H54 (cell line): ENCODE data around the gene RIMS3.
"Not testable (repeated sequence)": the region's sequence is repeated elsewhere in the genome, so short reads cannot be mapped to it uniquely, and the experiment has no call there.

Source experiments
- DNase-seq: peaks from one replicate; pipeline ENCODE4 v3.0.0; 2011; ENCODE audit warnings: low spot score, mixed read lengths; ENCODE audit not compliant: insufficient read length
- FAIRE-seq: peaks from 3 replicates; lab custom pipeline; 2011; peaks lifted over from hg19 to GRCh38; lab: Jason Lieb, UNC
- POLR2A ChIP-seq: IDR thresholded peaks from 2 replicates; pipeline ENCODE4 v1.6.1; 2011; ENCODE audit warnings: low read depth, mild to moderate bottlenecking, low read length

Gene RIMS3

DNA sequence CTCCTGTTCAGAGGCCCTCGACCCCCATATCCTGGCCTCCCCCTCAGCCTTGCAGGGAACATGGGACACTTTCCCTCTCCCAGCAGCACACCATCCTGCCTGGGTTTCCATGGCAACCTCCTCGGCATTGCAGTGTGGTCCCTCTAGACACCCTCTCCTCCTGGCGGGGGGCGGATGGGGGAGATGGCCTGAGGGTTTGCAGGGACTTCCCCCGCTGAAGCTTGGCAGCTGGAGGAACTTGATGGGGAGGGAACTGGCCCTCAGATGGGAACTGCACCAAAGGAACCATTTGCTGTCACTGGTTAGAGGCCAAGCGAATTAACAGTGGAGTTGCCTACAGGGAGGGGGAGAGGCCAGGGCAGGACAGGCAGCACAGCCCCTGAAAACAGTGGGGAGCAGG, 28.7 kb downstream of the RIMS3 start:
- TF ChIP-seq POLR2A = no peak
- FAIRE-seq = no peak

DNA sequence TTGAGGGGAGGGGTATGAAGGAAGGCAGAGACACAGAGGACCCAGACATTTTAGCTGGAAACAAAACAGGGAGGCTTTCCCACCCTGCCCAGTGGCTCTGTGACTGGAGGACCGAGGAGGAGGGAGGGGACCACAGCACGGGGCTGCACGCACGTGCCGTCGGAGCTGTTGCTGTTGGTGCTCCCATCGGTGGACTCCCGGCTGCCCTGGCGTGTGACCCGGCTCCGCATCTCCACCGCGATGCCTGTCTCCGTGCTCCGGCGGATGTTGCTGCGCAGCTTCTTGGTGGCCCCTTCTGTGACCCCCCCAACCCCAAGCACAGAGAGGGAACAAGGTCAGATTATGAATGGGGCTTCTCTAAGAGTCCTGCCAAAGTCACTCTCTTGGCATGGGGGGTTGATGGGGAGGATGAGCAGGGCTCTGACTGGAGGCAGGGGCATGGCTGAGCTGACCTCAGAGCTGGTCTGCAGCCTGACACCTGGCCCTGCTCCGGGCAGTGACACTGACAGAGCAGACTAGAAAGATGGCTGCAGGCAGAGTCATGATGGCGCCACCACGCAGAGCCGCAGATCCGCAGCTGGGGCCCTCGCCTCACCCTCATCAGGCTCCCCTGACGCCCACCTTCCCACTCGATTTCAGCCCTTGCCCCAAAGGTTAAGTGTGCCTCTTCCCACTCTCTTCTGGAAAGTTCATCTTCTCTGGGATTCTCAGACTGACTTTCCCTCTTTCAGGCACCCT, 29.6 kb downstream of the RIMS3 start:
- TF ChIP-seq POLR2A = no peak
- DNase-seq = no peak
- no peak for FAIRE-seq

More for the DNA sequence above, 28.7 kb downstream of the RIMS3 start:
- DNase-seq = no peak

DNA sequence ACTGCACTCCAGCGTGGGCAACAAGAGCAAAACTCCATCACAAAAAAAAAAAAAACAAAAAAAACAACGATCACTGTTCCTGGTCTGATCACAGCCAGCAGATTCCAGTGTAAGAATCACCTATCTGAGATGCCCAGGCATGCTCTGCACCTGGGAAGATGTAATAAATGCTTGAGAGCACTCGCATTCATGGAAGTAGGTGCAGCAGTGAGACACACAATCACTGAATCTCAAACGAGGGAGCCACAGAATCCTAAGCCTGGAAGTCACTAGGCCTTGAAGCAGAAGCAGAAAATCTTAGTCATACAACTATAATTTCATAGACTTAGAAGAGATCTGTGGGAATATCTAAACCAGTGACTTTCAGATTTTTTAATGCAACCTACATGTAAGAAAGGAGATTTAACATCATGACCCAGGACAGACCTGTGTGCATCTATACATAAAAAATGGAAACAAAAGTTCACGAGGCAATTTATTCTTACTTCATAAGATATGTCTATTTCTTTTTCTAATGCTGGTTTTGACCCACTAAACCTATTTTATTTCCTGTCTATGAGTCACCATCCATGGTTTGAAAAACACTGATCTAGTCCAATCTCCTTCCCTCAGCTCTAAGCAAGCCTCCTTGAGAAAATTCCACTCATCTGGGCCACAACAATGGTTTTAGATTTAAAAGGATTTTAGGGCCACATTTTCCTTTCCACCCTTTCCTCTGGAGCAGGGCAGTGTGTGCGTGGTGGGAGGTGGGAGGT, 30.4 kb downstream of the RIMS3 start:
- TF ChIP-seq POLR2A = no peak
- DNase-seq (no peak), FAIRE-seq (no peak)

DNA sequence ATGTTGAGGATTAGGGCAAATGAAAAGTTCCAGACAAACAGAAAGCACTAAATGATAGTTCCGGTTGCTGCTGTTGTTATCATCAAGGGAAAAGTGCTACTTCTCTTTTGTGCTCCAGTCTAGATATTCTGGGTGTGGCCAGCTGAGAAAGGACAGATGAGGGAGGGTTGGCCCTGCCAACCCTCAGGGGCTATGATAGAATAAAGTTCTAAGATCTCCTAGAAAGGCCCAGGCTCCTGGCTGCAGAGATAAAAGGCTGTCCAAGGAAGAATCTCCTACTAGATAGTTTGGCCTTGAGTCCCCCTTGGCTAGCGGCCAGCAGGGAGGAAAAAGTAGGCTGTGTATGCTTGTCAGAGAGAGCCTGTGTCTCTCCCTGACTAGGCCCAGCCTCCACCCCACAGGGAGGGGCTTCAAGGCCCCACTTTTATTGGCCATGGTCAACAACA, 31.5 kb downstream of the RIMS3 start:
- TF ChIP-seq POLR2A = no peak
- DNase-seq (no peak), FAIRE-seq (no peak)

DNA sequence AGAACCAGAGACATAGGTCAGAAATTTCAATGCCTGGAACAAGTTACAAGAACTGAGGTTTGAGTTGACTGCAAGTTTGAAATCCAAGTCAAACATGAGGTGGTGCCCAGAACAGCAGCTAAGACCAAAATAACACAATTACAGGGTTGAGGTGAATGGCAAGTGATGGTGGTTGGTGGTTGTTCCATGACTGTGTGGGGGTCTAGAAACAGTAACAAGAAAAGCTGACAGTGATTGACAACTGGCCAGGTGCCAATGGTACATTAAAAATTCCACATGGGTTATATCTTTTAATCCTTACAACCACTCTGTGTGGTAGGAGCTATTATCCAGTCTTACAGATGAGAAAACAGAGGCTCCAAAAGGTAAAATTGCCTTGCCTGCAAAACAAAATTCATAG, 32.0 kb downstream of the RIMS3 start:
- no peak for DNase-seq
- no peak for FAIRE-seq
- no peak for TF ChIP-seq POLR2A

DNA sequence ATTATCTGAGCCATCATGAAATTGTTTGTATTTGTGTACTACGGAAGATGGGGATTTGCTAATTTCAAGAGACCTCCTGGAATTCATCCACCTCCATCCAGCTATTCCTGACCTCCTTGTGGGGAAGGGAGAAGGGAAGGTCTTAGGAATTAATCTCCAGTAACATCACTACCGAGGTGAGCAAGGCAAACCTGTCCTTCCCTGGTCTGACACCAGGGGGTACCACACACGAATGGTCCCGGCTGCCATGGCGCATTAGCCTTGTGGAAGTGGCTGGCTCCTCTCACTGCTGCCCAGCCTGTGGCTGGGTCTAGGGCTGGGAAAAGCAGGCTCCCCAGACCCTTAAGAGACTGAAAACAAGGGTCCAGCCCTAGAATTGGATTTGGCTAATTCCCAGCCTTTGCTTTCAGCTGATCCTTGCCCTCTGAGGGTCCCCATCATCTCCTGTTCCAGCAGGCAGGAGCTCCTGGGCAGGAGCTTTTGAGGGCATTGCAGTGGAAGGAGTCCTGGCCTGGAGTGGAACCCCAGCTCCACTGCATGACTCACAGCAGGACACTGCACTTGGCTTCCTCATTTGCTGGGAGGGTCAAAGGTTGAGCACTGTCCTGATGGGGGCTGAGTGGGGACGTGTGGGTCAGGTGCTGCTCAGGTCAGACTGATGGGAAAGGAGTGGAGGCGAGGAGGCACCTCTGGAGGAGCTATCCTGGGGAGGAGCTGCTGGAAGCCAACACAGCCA, 34.8 kb downstream of the RIMS3 start:
- DNase-seq (peak; percentile 38), FAIRE-seq (no peak)
- TF ChIP-seq POLR2A = no peak

DNA sequence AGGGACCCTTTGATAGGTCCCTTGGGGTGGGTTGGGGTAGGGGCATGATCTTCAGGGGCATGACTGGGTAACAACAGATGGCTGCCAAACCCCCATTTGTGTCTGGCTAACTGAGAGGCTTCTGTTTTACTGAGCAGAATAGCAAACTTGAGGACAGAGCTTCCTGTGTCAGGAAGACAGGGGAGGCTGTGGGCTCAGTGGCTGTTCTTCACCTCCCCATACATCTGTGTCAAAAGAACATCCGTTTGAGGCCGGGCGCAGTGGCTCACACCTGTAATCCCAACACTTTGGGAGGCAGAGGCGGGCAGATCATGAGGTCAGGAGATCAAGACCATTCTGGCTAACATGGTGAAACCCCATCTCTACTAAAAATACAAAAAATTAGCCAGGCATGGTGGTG, 35.9 kb downstream of the RIMS3 start:
- not testable (repeated sequence) for DNase-seq, FAIRE-seq

DNA sequence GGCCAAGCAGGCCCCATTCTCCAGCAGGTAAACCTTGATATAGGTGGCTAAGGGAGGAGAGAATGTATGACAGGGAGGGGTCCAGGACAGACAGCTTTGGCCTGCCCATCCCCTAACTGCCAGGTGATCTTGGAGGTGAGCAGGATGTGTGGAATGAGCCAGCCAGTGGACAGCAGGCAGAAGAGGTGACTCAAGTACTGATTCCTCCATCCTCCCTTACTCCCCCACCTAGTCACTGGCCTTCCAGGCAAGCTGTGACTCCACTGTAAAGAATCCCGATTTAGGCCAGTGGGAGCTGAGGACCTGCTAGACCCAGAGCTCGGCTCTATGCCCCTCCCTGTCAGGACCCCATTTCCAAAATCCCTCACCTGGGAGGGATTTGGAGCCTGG, 36.6 kb downstream of the RIMS3 start:
- FAIRE-seq (no peak), DNase-seq (peak; percentile 67)
- TF ChIP-seq POLR2A = no peak

DNA sequence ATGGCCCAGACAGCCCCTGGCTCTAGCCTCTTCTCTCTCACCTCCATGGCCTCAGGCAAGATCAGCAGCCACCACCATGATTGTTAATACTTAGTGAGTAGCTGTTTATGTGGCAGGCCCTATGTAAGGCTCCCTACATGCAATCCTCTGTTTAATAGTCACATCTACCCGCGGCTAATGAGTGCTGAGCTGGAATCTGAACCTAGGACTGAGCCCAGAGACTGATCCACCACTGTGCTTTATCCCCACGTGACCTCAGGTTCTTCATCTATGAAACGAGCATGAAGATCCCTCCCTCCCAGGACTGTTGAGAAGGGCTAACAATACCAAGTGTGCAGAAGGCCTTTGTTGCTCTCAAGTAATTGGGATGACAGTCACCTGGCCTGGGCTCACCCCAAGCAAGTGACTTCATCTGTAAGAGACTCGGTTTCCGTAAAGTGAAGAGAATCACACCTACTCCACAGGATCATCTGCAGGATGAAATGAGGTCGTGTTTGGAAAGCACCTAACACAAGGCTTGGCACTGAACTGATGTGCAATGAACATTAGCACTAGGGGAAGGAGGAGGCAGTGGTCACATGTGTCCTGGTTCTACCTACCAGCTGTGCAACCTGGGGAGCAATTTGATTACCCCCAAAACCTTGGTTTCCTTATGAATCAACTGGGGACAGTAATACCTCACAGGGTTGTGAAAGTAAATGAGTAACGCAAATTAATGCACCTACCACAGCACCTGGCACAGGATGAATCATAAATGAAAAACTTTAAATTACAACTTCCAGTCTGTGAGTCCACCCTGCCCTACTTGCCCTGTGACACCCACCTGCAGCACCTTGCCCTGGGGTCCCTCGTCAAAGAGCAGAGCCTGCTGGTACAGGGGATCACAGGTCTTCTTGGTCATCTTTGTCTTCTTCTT, 37.2 kb downstream of the RIMS3 start:
- no peak for TF ChIP-seq POLR2A
- FAIRE-seq (no peak), DNase-seq (no peak)

DNA sequence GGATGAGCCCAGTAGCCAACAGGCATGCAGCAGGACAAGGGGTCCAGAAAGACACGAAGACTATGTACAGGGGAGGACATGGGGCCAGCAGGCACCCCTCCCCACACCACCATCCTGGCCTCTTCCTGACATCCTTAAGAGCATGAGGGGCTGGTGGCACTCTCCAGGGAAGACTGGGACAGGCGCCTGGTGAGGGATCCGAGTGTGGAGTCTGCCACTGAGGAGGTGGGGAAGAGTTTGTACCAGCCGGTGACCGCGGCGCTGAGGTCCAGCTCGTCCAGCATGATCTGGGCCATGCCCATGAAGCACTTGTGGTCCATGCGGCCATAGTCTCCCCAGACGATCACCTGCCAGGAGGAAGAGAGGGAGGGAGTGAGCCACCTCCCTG, 39.1 kb downstream of the RIMS3 start:
- no peak for FAIRE-seq
- TF ChIP-seq POLR2A = no peak
- DNase-seq = no peak

DNA sequence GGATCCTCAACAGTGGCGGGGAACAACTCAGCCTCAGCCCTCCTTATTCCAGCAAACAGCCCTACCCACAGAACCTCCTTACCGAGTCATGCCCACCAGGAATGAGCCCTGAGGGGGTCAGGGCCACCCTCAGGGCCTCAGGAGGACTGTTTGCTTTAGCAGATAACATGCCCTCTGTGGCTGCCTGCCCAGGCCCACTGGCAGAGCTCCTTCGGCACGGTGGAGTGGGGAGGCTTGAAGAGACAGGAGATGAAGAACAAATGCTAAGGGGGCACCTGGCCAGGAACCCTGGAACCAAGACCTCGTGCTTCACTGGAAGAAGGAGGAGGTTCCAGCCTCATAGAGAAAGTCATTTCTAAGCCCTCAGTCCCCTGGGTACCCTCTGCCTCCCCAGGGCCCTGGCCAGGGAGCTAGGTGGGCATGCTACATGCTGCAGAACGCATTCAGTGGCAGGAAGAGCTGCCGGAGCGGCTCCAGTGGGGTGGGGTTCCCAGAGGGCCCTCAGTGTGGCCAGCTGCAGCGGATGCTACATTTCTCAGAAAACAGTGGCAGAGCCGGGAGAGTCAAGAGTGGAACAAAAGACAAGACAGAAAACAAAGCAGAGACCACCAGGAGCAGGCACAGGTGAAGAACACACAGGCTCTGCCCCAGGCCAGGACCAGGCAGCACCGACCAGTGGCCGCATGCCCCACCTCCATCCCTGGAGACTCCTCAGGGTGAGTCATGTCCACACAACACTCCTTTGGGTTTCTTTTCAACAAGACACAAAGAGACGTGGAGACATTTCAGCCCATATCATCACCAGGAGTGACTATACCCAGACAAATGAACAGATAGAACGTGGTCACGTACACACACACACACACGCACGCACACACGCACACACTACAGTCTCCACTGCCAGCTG, 39.8 kb downstream of the RIMS3 start:
- DNase-seq = peak; percentile 65
- no peak for TF ChIP-seq POLR2A
- FAIRE-seq = no peak

DNA sequence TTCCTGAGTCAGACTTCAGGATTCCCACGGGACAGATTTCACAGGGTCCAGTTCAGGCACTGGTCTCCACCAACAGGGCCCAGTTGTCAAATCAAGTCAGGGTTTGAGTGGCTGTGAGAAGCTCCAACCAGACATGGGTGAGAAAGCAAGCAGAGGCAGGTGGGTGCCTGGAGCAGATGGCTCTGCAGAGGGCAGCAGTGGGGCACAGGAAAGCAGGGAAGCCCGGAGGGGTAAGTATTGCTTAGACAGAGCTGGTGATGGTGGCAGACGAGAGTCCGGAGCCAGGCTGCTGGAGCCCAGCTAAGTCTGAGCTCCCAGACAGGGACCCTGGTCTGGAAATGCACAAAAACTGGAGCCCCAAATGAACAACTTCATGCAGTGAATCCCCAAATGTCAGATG, 40.4 kb downstream of the RIMS3 start:
- FAIRE-seq (no peak), DNase-seq (no peak)
- no peak for TF ChIP-seq POLR2A
